IMR-90 (cell line): ENCODE results near the gene TSKS. TPM values are rescaled to one million over a fixed set of nuclear protein-coding genes. Genes with fewer than 3 reads are reported as not detected.

Experiments used
- ATAC-seq: fragments of 200-7000 bp; cut with Tn5 transposase; 2 replicates; pipeline ENCODE4 v1.9.1; 2020; ENCODE audit warnings: low read depth, mild to moderate bottlenecking, moderate library complexity
- BruUV-seq: library from RNA; stranded (reverse); fragments of 400-500 nt; replicated peaks from 2 replicates; lab custom pipeline; 2021; lab: Mats Ljungman, UMichigan
- CTCF ChIA-PET: fragments of 300-600 bp; formaldehyde crosslinking; extraction: SDS; loops from one replicate; lab custom pipeline; 2021; ENCODE audit warnings: antibody characterized with exemption; lab: Yijun Ruan, JAX
- POLR2A ChIA-PET: fragments of 300-600 bp; sonication (Branson Sonifier 250); formaldehyde crosslinking; loops from one replicate; lab custom pipeline; 2022; ENCODE audit warnings: antibody characterized with exemption; ENCODE audit not compliant: unreplicated experiment; lab: Charles Lee
- DNase-seq: peaks from one replicate; pipeline ENCODE4 v3.0.0; 2013
- H2AFZ ChIP-seq: replicated peaks from 2 replicates; pipeline ENCODE3; 2013; ENCODE audit warnings: low read length, mild to moderate bottlenecking; ENCODE audit not compliant: poor library complexity
- H2AK5ac ChIP-seq: 2 replicates; pipeline ENCODE4 v1.6.1; 2013; ENCODE audit warnings: low read depth, low read length, inconsistent platforms
- H2AK9ac ChIP-seq: replicated peaks from 2 replicates; pipeline ENCODE3; 2013; ENCODE audit warnings: mild to moderate bottlenecking, low read depth, low read length, moderate library complexity; ENCODE audit not compliant: poor library complexity
- H2BK120ac ChIP-seq: 2 replicates; pipeline ENCODE4 v1.6.1; 2013; ENCODE audit warnings: low read depth, low read length, inconsistent platforms
- H2BK15ac ChIP-seq: 3 replicates; pipeline ENCODE4 v1.6.1; 2013; ENCODE audit warnings: low read depth, low read length, inconsistent platforms
- H2BK20ac ChIP-seq: 2 replicates; pipeline ENCODE4 v1.6.1; 2013; ENCODE audit warnings: low read depth, mild to moderate bottlenecking, inconsistent platforms, low read length, moderate library complexity
- H2BK5ac ChIP-seq: 2 replicates; pipeline ENCODE4 v1.6.1; 2013; ENCODE audit warnings: mild to moderate bottlenecking, low read depth, low read length, inconsistent platforms; ENCODE audit not compliant: poor library complexity, severe bottlenecking
- H3K14ac ChIP-seq: replicated peaks from 2 replicates; pipeline ENCODE4 v1.6.1; 2013; ENCODE audit warnings: low read depth, low read length, inconsistent platforms
- H3K18ac ChIP-seq: 2 replicates; pipeline ENCODE4 v1.6.1; 2013; ENCODE audit warnings: low read depth, low read length, control low read depth
- H3K23ac ChIP-seq: 2 replicates; pipeline ENCODE4 v1.6.1; 2013; ENCODE audit warnings: low read depth, low read length, inconsistent platforms
- H3K27ac ChIP-seq: 2 replicates; pipeline ENCODE4 v1.5.1; 2013; ENCODE audit warnings: mild to moderate bottlenecking, control low read depth, low read length; ENCODE audit not compliant: insufficient read depth
- H3K27me3 ChIP-seq: 2 replicates; pipeline ENCODE4 v1.6.1; 2013; ENCODE audit warnings: low read length; ENCODE audit not compliant: control insufficient read depth, insufficient read depth
- H3K36me3 ChIP-seq: 2 replicates; pipeline ENCODE4 v1.6.1; 2013; ENCODE audit warnings: low read length, mixed read lengths; ENCODE audit not compliant: control insufficient read depth, insufficient read depth
- H3K4ac ChIP-seq: 2 replicates; pipeline ENCODE4 v1.6.1; 2013; ENCODE audit warnings: low read depth, low read length, inconsistent platforms
- H3K4me1 ChIP-seq: 2 replicates; pipeline ENCODE4 v1.6.1; 2013; ENCODE audit warnings: low read length, mixed read lengths; ENCODE audit not compliant: control insufficient read depth, insufficient read depth
- H3K4me2 ChIP-seq: 2 replicates; pipeline ENCODE4 v1.6.1; 2013; ENCODE audit warnings: low read depth, mild to moderate bottlenecking, control low read depth, low read length, moderate library complexity
- H3K4me3 ChIP-seq: 2 replicates; pipeline ENCODE4 v1.5.1; 2013; ENCODE audit warnings: low read depth, mild to moderate bottlenecking, control low read depth, low read length, moderate library complexity; ENCODE audit not compliant: insufficient read depth
- H3K56ac ChIP-seq: 2 replicates; pipeline ENCODE4 v1.6.1; 2013; ENCODE audit warnings: low read length, inconsistent platforms; ENCODE audit not compliant: insufficient read depth; ENCODE audit errors: extremely low read depth
- H3K79me1 ChIP-seq, 2 experiments: 2 replicates each; pipeline ENCODE4 v1.6.1; 2013; ENCODE audit warnings: low read length in 2 of 2, inconsistent platforms in 1 of 2, low read depth in 1 of 2
- H3K9ac ChIP-seq: 2 replicates; pipeline ENCODE4 v1.6.1; 2013; ENCODE audit warnings: low read depth, low read length, control low read depth
- H3K9me1 ChIP-seq: 2 replicates; pipeline ENCODE4 v1.6.1; 2013; ENCODE audit warnings: low read length, inconsistent platforms; ENCODE audit not compliant: insufficient read depth
- H3K9me3 ChIP-seq: 2 replicates; pipeline ENCODE4 v1.6.1; 2013; ENCODE audit warnings: low read length; ENCODE audit not compliant: control insufficient read depth, insufficient read depth
- H4K20me1 ChIP-seq: 2 replicates; pipeline ENCODE4 v1.6.1; 2013; ENCODE audit warnings: low read length, inconsistent platforms; ENCODE audit not compliant: insufficient read depth
- H4K5ac ChIP-seq: 2 replicates; pipeline ENCODE4 v1.6.1; 2013; ENCODE audit warnings: mild to moderate bottlenecking, low read depth, low read length, control low read depth
- H4K8ac ChIP-seq, 2 experiments: 2 replicates each; pipeline ENCODE4 v1.6.1; 2013; ENCODE audit warnings: low read depth in 2 of 2, low read length in 2 of 2, control low read depth in 1 of 2, inconsistent platforms in 1 of 2
- H4K91ac ChIP-seq: 2 replicates; pipeline ENCODE4 v1.6.1; 2013; ENCODE audit warnings: low read depth, low read length, inconsistent platforms; ENCODE audit not compliant: insufficient read depth
- CHD1 ChIP-seq: IDR thresholded peaks from 2 replicates; pipeline ENCODE4 v1.6.1; 2012; ENCODE audit warnings: low read depth, low read length, improper control_type of control experiment
- MAFK ChIP-seq: IDR thresholded peaks from 2 replicates; pipeline ENCODE4 v1.6.1; 2012; ENCODE audit warnings: low read depth, low read length, improper control_type of control experiment
- MAZ ChIP-seq: IDR thresholded peaks from 2 replicates; pipeline ENCODE4 v1.6.1; 2012; ENCODE audit warnings: low read depth, mild to moderate bottlenecking, low read length, improper control_type of control experiment, moderate library complexity, borderline replicate concordance
- MXI1 ChIP-seq: IDR thresholded peaks from 2 replicates; pipeline ENCODE4 v1.6.1; 2012; ENCODE audit warnings: low read depth, mild to moderate bottlenecking, low read length, moderate library complexity, borderline replicate concordance
- NFE2L2 ChIP-seq: fragments of 150-350 bp; IDR thresholded peaks from 2 replicates; pipeline ENCODE4 v1.6.1; 2016; ENCODE audit warnings: low read depth, mild to moderate bottlenecking, low read length
- RAD21 ChIP-seq: IDR thresholded peaks from 2 replicates; pipeline ENCODE4 v1.6.1; 2012; ENCODE audit warnings: low read length, improper control_type of control experiment
- RFX5 ChIP-seq: IDR thresholded peaks from 2 replicates; pipeline ENCODE4 v1.8.0; 2012; ENCODE audit warnings: low read depth, mild to moderate bottlenecking, low read length, moderate library complexity
- SMC3 ChIP-seq: fragments of 150-350 bp; IDR thresholded peaks from 2 replicates; pipeline ENCODE4 v1.6.1; 2016; ENCODE audit warnings: low read depth, mild to moderate bottlenecking, antibody characterized with exemption, low read length, moderate library complexity
- WGBS, 2 experiments: methylation state at CpG; one replicate each; pipeline versions ENCODE4 v1.1.5 to v1.1.7; 2013; ENCODE audit warnings: missing lambda C conversion rate in 2 of 2; ENCODE audit not compliant: insufficient read length in 1 of 2; ENCODE audit errors: extremely low coverage in 2 of 2; 5-methylcytosine and 5-hydroxymethylcytosine counted together
- dilution Hi-C: fragments of 300-500 bp; cut with HindIII; formaldehyde crosslinking; loops from one replicate; pipeline ENCODE4 v1.14.3; 2018; ENCODE audit warnings: low sequenced_read_pairs; ENCODE audit not compliant: unreplicated experiment
- in situ Hi-C: fragments of 300-500 bp; cut with MboI; formaldehyde crosslinking; loops from 3 replicates; pipeline ENCODE4 v1.14.3; 2019; ENCODE audit warnings: low sequenced_read_pairs, inconsistent platforms, mixed read lengths
- intact Hi-C: fragments of 100-400 bp; cut with micrococcal nuclease; formaldehyde crosslinking; loops from 2 replicates; pipeline ENCODE4 v1.10.0; 2022
- polyA plus RNA-seq, 3 experiments: library from polyadenylated mRNA; depleted of rRNA; stranded (reverse); fragments of >200 nt; gene quantifications; 2 replicates each; pipeline ENCODE4 v1.2.3, GENCODE V29; 2012; ENCODE audit warnings: low replicate concordance in 1 of 3
- total RNA-seq: library from RNA; depleted of rRNA; stranded (reverse); fragments of >200 nt; gene quantifications from 2 replicates; pipeline ENCODE4 v1.2.3, GENCODE V29; 2012
- TF ChIP-seq, protein P1 (sequence below): fragments of 150-350 bp; IDR thresholded peaks from 2 replicates; pipeline ENCODE4 v1.6.1; 2016; ENCODE audit warnings: low read depth, mild to moderate bottlenecking, low read length, moderate library complexity, borderline replicate concordance
- TF ChIP-seq, protein P2 (sequence below): fragments of 150-350 bp; IDR thresholded peaks from 2 replicates; pipeline ENCODE4 v1.6.1; 2017; ENCODE audit warnings: mild to moderate bottlenecking, antibody characterized with exemption, low read length, low read depth

TSKS gene
- total and polyA plus RNA-seq, 2 of the 4 experiments (the other 2 are of a cell fraction), result not detected

DNA sequence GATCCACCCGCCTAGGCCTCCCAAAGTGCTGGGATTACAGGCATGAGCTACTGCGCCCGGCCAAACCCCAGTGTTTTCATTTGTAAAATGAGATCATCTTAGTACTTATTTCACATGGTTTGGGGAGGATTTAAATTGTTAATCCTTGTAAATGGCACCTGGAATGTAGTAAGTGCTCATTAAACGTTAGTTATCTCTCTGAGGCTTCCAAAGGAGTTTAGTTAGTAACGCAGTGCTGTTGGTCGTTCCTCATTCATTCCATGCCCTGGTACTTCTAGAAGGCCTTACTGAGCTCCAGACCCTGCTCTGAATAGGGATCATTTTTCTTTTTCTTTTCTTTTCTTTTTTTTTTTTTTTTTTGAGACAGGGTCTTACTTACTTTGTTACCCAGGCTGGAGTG is 67.0 kb downstream of the TSKS start:
- Histone ChIP-seq H2BK120ac (no peak overlapping the region), H3K27me3 (no peaks in the 10 kb centered on the region), H3K56ac (no peak overlapping the region), H2BK20ac (no peak overlapping the region), H3K4me2 (no peak overlapping the region), H2AFZ (no peak overlapping the region), H4K20me1 (no peaks in the 10 kb centered on the region), H3K4me1 (peaks cover 2% of the 10 kb centered on the region; the same call in 1 of the 2 replicates), H4K91ac (no peak overlapping the region), H3K9me1 (0 out of 2 replicates have a peak, but pooled peaks cover 3% of the 10 kb centered on the region), H3K18ac (no peak overlapping the region), H3K79me1 (peaks cover 6 to 19% of the 10 kb centered on the region in 2 experiments; a peak in 3 of 4 replicates), H4K8ac (no peak overlapping the region), H3K23ac (no peak overlapping the region), H4K5ac (no peak overlapping the region), H3K14ac (no peak overlapping the region), H2AK5ac (no peak overlapping the region), H2BK15ac (no peak overlapping the region), H3K27ac (no peak overlapping the region), H3K36me3 (peaks cover 17% of the 10 kb centered on the region), H3K9me3 (no peaks in the 10 kb centered on the region), H3K9ac (no peak overlapping the region), H2BK5ac (no peak overlapping the region), H3K4ac (no peak overlapping the region), H3K4me3 (no peak overlapping the region), H2AK9ac (no peak overlapping the region)
- TF ChIP-seq MXI1, result no peak
- no peak for TF ChIP-seq CHD1
- no peak for TF ChIP-seq RAD21
- TF ChIP-seq, protein P1, sequence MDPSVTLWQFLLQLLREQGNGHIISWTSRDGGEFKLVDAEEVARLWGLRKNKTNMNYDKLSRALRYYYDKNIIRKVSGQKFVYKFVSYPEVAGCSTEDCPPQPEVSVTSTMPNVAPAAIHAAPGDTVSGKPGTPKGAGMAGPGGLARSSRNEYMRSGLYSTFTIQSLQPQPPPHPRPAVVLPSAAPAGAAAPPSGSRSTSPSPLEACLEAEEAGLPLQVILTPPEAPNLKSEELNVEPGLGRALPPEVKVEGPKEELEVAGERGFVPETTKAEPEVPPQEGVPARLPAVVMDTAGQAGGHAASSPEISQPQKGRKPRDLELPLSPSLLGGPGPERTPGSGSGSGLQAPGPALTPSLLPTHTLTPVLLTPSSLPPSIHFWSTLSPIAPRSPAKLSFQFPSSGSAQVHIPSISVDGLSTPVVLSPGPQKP, result no peak
- TF ChIP-seq MAFK, result no peak
- TF ChIP-seq MAZ, result no peak
- TF ChIP-seq NFE2L2, result no peak
- TF ChIP-seq SMC3, result no peak
- TF ChIP-seq RFX5, result no peak
- TF ChIP-seq, protein P2, sequence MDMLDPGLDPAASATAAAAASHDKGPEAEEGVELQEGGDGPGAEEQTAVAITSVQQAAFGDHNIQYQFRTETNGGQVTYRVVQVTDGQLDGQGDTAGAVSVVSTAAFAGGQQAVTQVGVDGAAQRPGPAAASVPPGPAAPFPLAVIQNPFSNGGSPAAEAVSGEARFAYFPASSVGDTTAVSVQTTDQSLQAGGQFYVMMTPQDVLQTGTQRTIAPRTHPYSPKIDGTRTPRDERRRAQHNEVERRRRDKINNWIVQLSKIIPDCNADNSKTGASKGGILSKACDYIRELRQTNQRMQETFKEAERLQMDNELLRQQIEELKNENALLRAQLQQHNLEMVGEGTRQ, result no peak
- ChIA-PET CTCF (no interaction called here), POLR2A (no interaction called here)
- DNase-seq (no peak), ATAC-seq (no peak)
- dilution Hi-C loops, result no loop called here
- in situ Hi-C loops, result no loop called here
- WGBS, 2 experiments, result no CpG with 5 or more reads among the region's 6 CpGs
- BruUV-seq, result no TSS peak
- intact Hi-C loops, result no loop called here
